ENCODE data around the gene CEP95.
"Not testable (repeated sequence)": the region's sequence is repeated elsewhere in the genome, so short reads cannot be mapped to it uniquely, and the experiment has no call there.

CEP95 gene

DNA sequence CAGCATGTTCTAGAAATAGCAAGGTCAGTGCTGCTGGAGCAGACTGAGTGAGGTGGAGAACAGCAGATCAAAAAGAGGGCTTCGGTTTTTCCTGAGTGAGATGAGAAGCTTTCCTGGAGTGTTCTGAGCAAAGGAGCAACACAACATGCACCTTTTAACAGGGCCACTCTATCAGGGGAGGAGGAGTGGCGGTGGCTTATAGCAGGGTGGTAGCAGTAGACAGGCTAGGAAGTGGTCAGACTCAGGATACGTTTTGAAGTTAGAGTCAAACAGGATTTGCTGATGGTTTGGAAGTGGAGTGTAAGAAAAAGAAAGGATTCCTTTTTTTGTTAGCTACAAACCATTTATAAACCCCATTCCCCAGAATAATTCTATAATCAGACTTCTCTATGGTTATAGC is 22.4 kb upstream of the CEP95 start:
- no peak for TF ChIP-seq CTCF (IDR thresholded peaks at IDR 0.05; ENCODE audit: low read depth, low read length, missing control alignments)
- no peak overlapping the region for H3K4me3 ChIP-seq (ENCODE audit: low read depth, low read length)
- DNase-seq (ENCODE audit: low read depth) = no peak

DNA sequence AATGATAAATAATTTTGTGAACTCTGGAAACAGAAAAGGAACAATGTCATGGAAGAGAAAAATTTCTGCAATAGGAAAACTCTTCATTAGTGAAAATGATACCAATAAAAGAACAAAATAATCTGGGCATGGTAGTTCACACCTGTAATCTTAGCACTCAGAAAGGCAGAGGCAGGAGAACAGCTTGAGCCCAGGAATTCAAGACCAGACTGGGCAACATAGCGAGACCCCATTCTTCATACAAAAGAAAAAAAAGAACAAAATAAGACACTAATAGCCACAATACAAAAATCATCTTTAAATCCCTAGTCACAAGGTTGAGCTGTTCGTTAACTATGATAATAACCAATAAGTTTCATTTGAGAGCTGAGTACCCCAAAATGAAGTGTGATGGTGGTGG is 18.5 kb upstream of the CEP95 start:
- TF ChIP-seq CTCF (IDR thresholded peaks at IDR 0.05; ENCODE audit: low read depth, low read length, missing control alignments) = no peak
- no peak overlapping the region for H3K4me3 ChIP-seq (ENCODE audit: low read depth, low read length)
- no peak for DNase-seq (ENCODE audit: low read depth)

DNA sequence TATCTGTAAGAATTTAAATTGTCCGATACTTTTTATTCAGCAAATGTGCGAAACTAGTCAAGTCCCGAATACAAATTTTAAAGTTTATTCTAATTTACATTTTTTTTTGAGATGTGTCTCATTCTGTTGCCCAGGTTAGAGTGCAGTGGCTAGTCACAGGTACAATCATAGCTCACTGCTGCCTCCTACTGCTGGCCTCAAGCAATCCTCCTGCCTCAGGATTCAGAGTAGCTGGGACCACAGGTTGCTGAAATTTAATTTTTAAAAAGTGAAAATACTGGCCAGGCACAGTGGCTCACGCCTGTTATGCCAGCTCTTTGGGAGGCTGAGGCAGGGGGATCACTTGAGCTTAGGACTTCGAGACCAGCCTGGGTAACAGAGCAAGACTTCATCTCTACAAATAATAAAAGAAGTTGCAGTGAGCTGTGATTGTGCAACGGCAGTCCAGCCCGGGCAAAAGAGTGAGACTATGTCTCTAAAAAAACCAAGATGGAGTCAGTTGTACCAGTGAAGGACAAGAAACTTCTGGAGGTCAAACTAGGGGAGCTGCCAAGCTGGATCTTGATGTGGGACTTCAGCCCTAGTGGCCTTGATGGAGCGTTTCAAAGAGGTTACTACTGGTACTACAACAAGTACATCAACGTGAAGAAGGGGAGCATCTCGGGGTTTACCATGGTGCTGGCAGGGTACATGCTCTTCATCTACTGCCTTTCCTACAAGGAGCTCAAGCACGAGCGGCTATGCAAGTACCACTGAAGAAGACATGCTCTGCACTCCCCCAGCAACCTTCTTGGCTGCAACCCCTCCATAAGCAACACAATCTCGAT is 15.5 kb upstream of the CEP95 start:
- H3K4me3 ChIP-seq (ENCODE audit: low read depth, low read length) = no peak overlapping the region
- peak; percentile 68 for TF ChIP-seq CTCF (IDR thresholded peaks at IDR 0.05; ENCODE audit: low read depth, low read length, missing control alignments)
- DNase-seq (ENCODE audit: low read depth) = no peak

- no peak for DNase-seq (ENCODE audit: low read depth)
- no peak for TF ChIP-seq CTCF (IDR thresholded peaks at IDR 0.05; ENCODE audit: low read depth, low read length, missing control alignments)
- H3K4me3 ChIP-seq (ENCODE audit: low read depth, low read length) = no peak overlapping the region
Observed at GRCh38 chr17:64491994-64492393, 14.8 kb upstream of the CEP95 start.

DNA sequence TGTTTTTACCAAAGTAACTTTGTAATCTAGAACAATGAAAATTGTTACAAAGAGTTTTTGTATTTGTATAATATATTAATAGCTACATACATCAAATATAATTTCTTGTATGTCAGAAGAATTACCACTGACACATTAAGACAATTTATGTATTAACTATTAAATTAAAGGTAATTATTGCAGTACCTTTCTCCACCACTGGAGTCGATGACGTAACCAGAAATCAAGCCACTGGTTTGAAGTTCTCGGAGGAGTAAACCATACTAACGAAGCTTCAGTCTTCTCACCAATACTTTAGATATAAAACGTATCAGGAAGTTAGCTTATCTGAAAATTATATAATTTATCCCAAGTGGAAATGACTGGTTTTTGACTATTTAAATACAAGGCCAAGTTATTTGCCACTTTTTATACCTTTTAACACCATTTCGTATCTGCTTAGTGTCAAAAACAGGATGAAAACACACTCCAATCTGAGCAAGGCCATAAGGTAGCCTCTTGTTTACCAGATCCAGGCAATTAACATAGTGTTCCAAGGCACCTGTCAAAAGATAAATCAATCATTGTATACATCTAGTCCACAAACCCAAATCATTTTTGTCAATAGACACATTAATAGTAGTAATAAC is 14.2 kb upstream of the CEP95 start:
- TF ChIP-seq CTCF (IDR thresholded peaks at IDR 0.05; ENCODE audit: low read depth, low read length, missing control alignments) = no peak
- no peak overlapping the region for H3K4me3 ChIP-seq (ENCODE audit: low read depth, low read length)
- DNase-seq (ENCODE audit: low read depth) = no peak

- no peak overlapping the region; the same call in 1 of the 2 replicates for H3K4me3 ChIP-seq (ENCODE audit: low read depth, low read length)
- DNase-seq (ENCODE audit: low read depth) = no peak
- TF ChIP-seq CTCF (IDR thresholded peaks at IDR 0.05; ENCODE audit: low read depth, low read length, missing control alignments) = no peak
Observed at GRCh38 chr17:64494121-64494520, 12.7 kb upstream of the CEP95 start.

- peak overlapping the region; percentile 81 for H3K4me3 ChIP-seq (ENCODE audit: low read depth, low read length)
- DNase-seq (ENCODE audit: low read depth) = not testable (repeated sequence)
Observed at GRCh38 chr17:64495300-64495699, 11.5 kb upstream of the CEP95 start.

Data from GM12864 (cell line).